ENCODE data around the gene SUCLG2.

DNA sequence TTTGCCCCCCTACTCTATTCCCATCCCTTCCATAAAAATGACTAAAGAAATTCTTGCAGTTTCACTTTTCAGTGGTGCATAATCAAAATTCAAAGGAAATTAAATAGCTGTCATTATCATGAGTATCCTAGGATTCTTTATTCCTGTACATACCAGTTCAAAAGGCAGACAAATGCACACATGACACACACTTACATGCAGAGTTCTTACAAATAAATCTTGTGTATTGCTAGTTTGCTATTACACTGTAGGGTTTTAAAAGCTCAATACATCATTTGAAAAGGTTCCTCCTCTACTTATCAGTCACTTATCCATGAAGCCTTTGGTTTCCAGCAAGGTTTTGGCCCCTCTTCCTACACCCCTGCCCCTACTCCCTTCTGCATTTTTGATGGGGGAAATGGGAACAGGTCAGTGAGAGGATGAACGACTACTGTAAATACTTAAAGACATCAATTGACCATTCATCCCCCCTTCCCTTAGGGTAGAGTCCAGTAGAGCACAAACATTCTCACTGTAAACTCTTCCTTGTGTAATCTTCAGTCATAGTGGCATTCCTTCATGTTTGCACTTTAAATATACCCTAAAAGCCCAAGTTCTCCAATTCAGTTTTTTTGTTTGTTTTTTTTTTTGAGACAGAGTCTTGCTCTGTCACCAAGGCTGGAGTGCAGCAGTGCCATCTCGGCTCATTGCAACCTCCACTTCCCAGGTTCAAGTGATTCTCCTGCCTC is 92.6 kb downstream of the SUCLG2 start:
- TF ChIP-seq POLR2A (IDR thresholded peaks at IDR 0.05; ENCODE audit: low read length) (no peak), GATA1 (IDR thresholded peaks at IDR 0.05; ENCODE audit: low read depth, low read length) (no peak)

Data from erythroblast (primary cell).